Measurements from ENCODE around the gene CDKAL1. TPM values are rescaled to one million over a fixed set of nuclear protein-coding genes. Genes with fewer than 3 reads are reported as not detected.

Gene CDKAL1
- total RNA-seq, 1 donor: 20.0 TPM

- no peak overlapping the region for H3K4me3 ChIP-seq (ENCODE audit: low read depth, low read length)
- no peak for TF ChIP-seq CTCF (IDR thresholded peaks at IDR 0.05; ENCODE audit: insufficient read depth, low read length)
- DNase-seq (ENCODE audit: low read depth): no peak
These were observed 609.4 kb downstream of the CDKAL1 start for GRCh38 chr6:21143645-21144044.

- DNase-seq (ENCODE audit: low read depth): no peak
- no peak overlapping the region for H3K4me3 ChIP-seq (ENCODE audit: low read depth, low read length)
- no peak for TF ChIP-seq CTCF (IDR thresholded peaks at IDR 0.05; ENCODE audit: insufficient read depth, low read length)
These were observed 610.7 kb downstream of the CDKAL1 start for GRCh38 chr6:21144928-21145327.

- TF ChIP-seq CTCF (IDR thresholded peaks at IDR 0.05; ENCODE audit: insufficient read depth, low read length): no peak
- no peak for DNase-seq (ENCODE audit: low read depth)
- no peak overlapping the region for H3K4me3 ChIP-seq (ENCODE audit: low read depth, low read length)
These were observed 613.7 kb downstream of the CDKAL1 start for GRCh38 chr6:21147995-21148394.

GRCh38 chr6:21149470-21149869 lies 615.2 kb downstream of the CDKAL1 start:
- no peak overlapping the region for H3K4me3 ChIP-seq (ENCODE audit: low read depth, low read length)
- peak; percentile 13 for DNase-seq (ENCODE audit: low read depth)
- TF ChIP-seq CTCF (IDR thresholded peaks at IDR 0.05; ENCODE audit: insufficient read depth, low read length): no peak

- no peak overlapping the region for H3K4me3 ChIP-seq (ENCODE audit: low read depth, low read length)
- no peak for TF ChIP-seq CTCF (IDR thresholded peaks at IDR 0.05; ENCODE audit: insufficient read depth, low read length)
- no peak for DNase-seq (ENCODE audit: low read depth)
These were observed 616.4 kb downstream of the CDKAL1 start for GRCh38 chr6:21150667-21151066.

- TF ChIP-seq CTCF (IDR thresholded peaks at IDR 0.05; ENCODE audit: insufficient read depth, low read length): no peak
- no peak overlapping the region for H3K4me3 ChIP-seq (ENCODE audit: low read depth, low read length)
- DNase-seq (ENCODE audit: low read depth): no peak
These were observed 616.9 kb downstream of the CDKAL1 start for GRCh38 chr6:21151119-21151518.

GRCh38 chr6:21151530-21151929 lies 617.3 kb downstream of the CDKAL1 start:
- no peak for TF ChIP-seq CTCF (IDR thresholded peaks at IDR 0.05; ENCODE audit: insufficient read depth, low read length)
- DNase-seq (ENCODE audit: low read depth): no peak
- H3K4me3 ChIP-seq (ENCODE audit: low read depth, low read length): no peak overlapping the region
